Transverse colon (tissue), 4 donors: ENCODE data around the gene SLC10A1. TPM values are rescaled to one million over a fixed set of nuclear protein-coding genes. Genes with fewer than 3 reads are reported as not detected.

Source experiments
- DNase-seq: peaks from one replicate; pipeline ENCODE4 v3.0.0-alpha.2; 2019
- H3K27ac ChIP-seq, 4 donors: fragments of 200-600 bp; sonication (generic); 2 replicates each; pipeline ENCODE4 v1.5.1; 2016 to 2018; ENCODE audit warnings: inconsistent platforms in 4 of 4
- H3K27me3 ChIP-seq: fragments of 200-600 bp; sonication (generic); 2 replicates; pipeline ENCODE4 v1.5.1; 2017; ENCODE audit warnings: inconsistent platforms
- H3K36me3 ChIP-seq, 4 donors: fragments of 200-600 bp; sonication (generic); 2 replicates each; pipeline ENCODE4 v1.5.1; 2017 to 2019; ENCODE audit warnings: inconsistent platforms in 4 of 4
- H3K4me1 ChIP-seq, 4 donors: fragments of 200-600 bp; sonication (generic); 2 replicates each; pipeline ENCODE4 v1.5.1; 2017 to 2020; ENCODE audit warnings: inconsistent platforms in 4 of 4
- H3K4me3 ChIP-seq, 4 donors: fragments of 200-600 bp; sonication (generic); 1 replicate in 1 of 4; 2 replicates in 3 of 4; pipeline versions ENCODE4 v1.5.1 to v1.6.1; 2017 to 2019; ENCODE audit warnings: inconsistent platforms in 4 of 4
- H3K9me3 ChIP-seq, 2 donors: fragments of 200-600 bp; sonication (generic); 2 replicates each; pipeline ENCODE4 v1.5.1; 2017 to 2019; ENCODE audit warnings: inconsistent platforms in 2 of 2
- CTCF ChIP-seq, 5 experiments: fragments of 200-600 bp in 3 of 5; fragments of 450-650 bp in 2 of 5; sonication (generic) in 3 of 5; IDR thresholded peaks; 1 replicate in 2 of 5; 2 replicates in 3 of 5; pipeline ENCODE4 v1.5.1; 2016 to 2017; ENCODE audit warnings: antibody characterized with exemption in 5 of 5, inconsistent platforms in 3 of 5, mild to moderate bottlenecking in 2 of 5, moderate library complexity in 1 of 5
- EP300 ChIP-seq: sonication (generic); formaldehyde crosslinking; IDR thresholded peaks from one replicate; pipeline ENCODE4 v1.6.1; 2017; ENCODE audit warnings: antibody characterized with exemption, low read depth
- POLR2A ChIP-seq: fragments of 450-650 bp; IDR thresholded peaks from one replicate; pipeline ENCODE4 v1.6.1; 2016; ENCODE audit warnings: antibody characterized with exemption, mild to moderate bottlenecking, moderate library complexity
- POLR2AphosphoS5 ChIP-seq, 3 donors: sonication (generic); formaldehyde crosslinking; IDR thresholded peaks; one replicate each; pipeline ENCODE4 v1.6.1; 2016; ENCODE audit warnings: antibody characterized with exemption in 3 of 3
- WGBS, 2 donors: methylation state at CpG; one replicate each; pipeline ENCODE4 v1.1.5; 2018; ENCODE audit warnings: low coverage in 1 of 2; 5-methylcytosine and 5-hydroxymethylcytosine counted together
- in situ Hi-C, 4 donors: fragments of 200-750 bp; cut with MboI; loops; one replicate each; pipeline versions ENCODE4 v1.15.0 to v1.15.1; 2017; ENCODE audit warnings: low sequenced_read_pairs in 3 of 4, low pct_ligation_motif_present in 1 of 4, low pct_unique_long_range_greater_than_20kb in 1 of 4
- intact Hi-C: fragments of 100-400 bp; cut with DNase I; formaldehyde crosslinking; loops from one replicate; pipeline ENCODE4 v1.15.1; 2023; ENCODE audit warnings: low total_unique reads
- total RNA-seq, 4 donors: library from RNA; depleted of rRNA; stranded (reverse); fragments of >200 nt; gene quantifications; one replicate each; pipeline ENCODE4 v1.1.0, GENCODE V29; 2016

Gene SLC10A1
- total RNA-seq, 4 donors from 2014 or later: 0.27 TPM; not detected in 3

- TF ChIP-seq POLR2A (no peak), CTCF (IDR thresholded peaks at IDR 0.05) (no peak), POLR2AphosphoS5 (IDR thresholded peaks at IDR 0.05) (no peak), EP300 (no peak)
- 85 to 90% methylated on average over 2 to 12 of the region's 12 CpGs for WGBS, 2 donors
- H3K9me3 ChIP-seq: no peaks in the 10 kb centered on the region
- no peak overlapping the region for H3K4me3 ChIP-seq
- intact Hi-C loops: no loop called here
- in situ Hi-C loops: no loop called here
- no peaks in the 10 kb centered on the region for H3K4me1 ChIP-seq
- H3K36me3 ChIP-seq: no peaks in the 10 kb centered on the region
- DNase-seq: no peak
- H3K27me3 ChIP-seq: no peaks in the 10 kb centered on the region
- H3K27ac ChIP-seq: no peak overlapping the region
Observed at GRCh38 chr14:69808919-69809808, 12.1 kb upstream of the SLC10A1 start.

GRCh38 chr14:69807192-69807591 lies 10.2 kb upstream of the SLC10A1 start:
- in situ Hi-C loops: no loop called here
- TF ChIP-seq POLR2AphosphoS5 (IDR thresholded peaks at IDR 0.05) (no peak), CTCF (IDR thresholded peaks at IDR 0.05) (no peak), EP300 (no peak), POLR2A (no peak)
- Histone ChIP-seq H3K4me1 (no peaks in the 10 kb centered on the region), H3K9me3 (no peaks in the 10 kb centered on the region), H3K4me3 (no peak overlapping the region), H3K36me3 (no peaks in the 10 kb centered on the region), H3K27ac (no peak overlapping the region), H3K27me3 (peaks cover 2% of the 10 kb centered on the region)
- DNase-seq: no peak
- WGBS, 2 donors: 67 to 81% methylated on average over 1 of the region's 1 CpG
- intact Hi-C loops: no loop called here

GRCh38 chr14:69804902-69805301 lies 7.9 kb upstream of the SLC10A1 start:
- no peaks in the 10 kb centered on the region for H3K4me1 ChIP-seq
- peaks cover 7% of the 10 kb centered on the region for H3K27me3 ChIP-seq
- in situ Hi-C loops (no loop called here), intact Hi-C loops (no loop called here)
- no peak overlapping the region for H3K4me3 ChIP-seq
- no peak overlapping the region for H3K27ac ChIP-seq
- 71 to 86% methylated on average over 2 of the region's 2 CpGs for WGBS, 2 donors
- H3K9me3 ChIP-seq: no peaks in the 10 kb centered on the region
- H3K36me3 ChIP-seq: no peaks in the 10 kb centered on the region
- TF ChIP-seq CTCF (IDR thresholded peaks at IDR 0.05): no peak
- no peak for TF ChIP-seq POLR2AphosphoS5 (IDR thresholded peaks at IDR 0.05)
- TF ChIP-seq EP300: no peak
- DNase-seq: no peak

- no peak overlapping the region for H3K27ac ChIP-seq
- intact Hi-C loops: no loop called here
- H3K36me3 ChIP-seq: no peaks in the 10 kb centered on the region
- no peaks in the 10 kb centered on the region for H3K4me1 ChIP-seq
- H3K9me3 ChIP-seq: no peaks in the 10 kb centered on the region
- TF ChIP-seq POLR2A: no peak
- TF ChIP-seq CTCF (IDR thresholded peaks at IDR 0.05): no peak
- no peak for TF ChIP-seq POLR2AphosphoS5 (IDR thresholded peaks at IDR 0.05)
- no peak for TF ChIP-seq EP300
- in situ Hi-C loops: no loop called here
- no peak overlapping the region for H3K4me3 ChIP-seq
- no peak for DNase-seq
- H3K27me3 ChIP-seq: peaks cover 7% of the 10 kb centered on the region
Observed at GRCh38 chr14:69803753-69804152, 6.7 kb upstream of the SLC10A1 start.
